ENCODE data around the gene GARIN5A. TPM values are rescaled to one million over a fixed set of nuclear protein-coding genes. Genes with fewer than 3 reads are reported as not detected.

Gene GARIN5A
- total and polyA plus RNA-seq, 9 of the 15 experiments (the other 6 are each of a cell fraction or from before 2014, with no cell fraction given), result 0.10 to 0.82 (median 0.23) TPM; not detected in 2

DNA sequence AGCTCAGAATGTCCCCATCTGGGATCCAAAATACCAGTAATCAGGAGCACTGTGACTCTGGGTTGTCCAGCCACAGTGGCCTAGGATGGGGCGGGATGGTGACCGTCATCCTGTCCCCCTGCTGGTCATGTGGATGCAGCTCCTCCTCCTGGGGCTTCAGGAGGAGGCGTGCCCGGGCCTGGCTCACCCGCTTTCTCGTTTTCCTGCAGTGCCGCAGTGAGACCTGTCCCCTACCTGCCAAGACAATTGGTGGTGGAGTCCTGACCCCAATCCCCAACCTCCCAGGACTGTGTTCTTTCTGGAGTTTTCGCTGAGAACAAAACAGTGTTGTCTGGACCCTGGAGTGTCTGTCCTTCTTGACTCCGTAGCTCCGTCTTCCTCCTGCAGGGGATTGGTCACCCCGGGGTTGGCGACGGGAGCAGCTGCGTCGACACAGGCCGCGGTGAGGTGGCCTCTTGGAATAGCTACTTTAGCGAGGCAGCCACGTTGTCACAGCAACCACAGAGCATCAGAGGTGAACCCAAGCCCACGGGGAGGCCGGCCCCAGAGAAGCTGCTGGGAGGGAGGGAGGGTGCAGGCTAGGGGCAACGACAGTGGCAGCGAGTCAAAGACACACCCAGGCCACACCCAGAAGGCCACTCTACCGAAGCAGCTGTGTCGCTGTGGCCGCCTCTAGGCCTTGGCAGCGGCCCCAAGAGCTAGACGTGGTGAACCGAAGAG lies 10.5 kb downstream of the GARIN5A start (continued):
- TF ChIP-seq, protein P1, sequence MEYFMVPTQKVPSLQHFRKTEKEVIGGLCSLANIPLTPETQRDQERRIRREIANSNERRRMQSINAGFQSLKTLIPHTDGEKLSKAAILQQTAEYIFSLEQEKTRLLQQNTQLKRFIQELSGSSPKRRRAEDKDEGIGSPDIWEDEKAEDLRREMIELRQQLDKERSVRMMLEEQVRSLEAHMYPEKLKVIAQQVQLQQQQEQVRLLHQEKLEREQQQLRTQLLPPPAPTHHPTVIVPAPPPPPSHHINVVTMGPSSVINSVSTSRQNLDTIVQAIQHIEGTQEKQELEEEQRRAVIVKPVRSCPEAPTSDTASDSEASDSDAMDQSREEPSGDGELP (CRISPR knock-in tag; IDR thresholded peaks at IDR 0.05; ENCODE audit: borderline replicate concordance), result peak; percentile 52; the same call in 1 of the 2 replicates
- no peak for TF ChIP-seq ZNF165 (CRISPR knock-in tag; IDR thresholded peaks at IDR 0.05; ENCODE audit: borderline replicate concordance)
- TF ChIP-seq HDAC6 (IDR thresholded peaks at IDR 0.05; ENCODE audit: low read depth, low read length), result no peak

- Histone ChIP-seq H3K27ac (ENCODE audit: extremely low read depth, low read depth, low read length) (no peak overlapping the region), H4K20me1 (replicated peaks; ENCODE audit: control insufficient read depth, insufficient read depth, low read length) (no peaks in the 10 kb centered on the region), H2AFZ (ENCODE audit: low read depth, low read length) (no peak overlapping the region), H3K9me1 (ENCODE audit: control insufficient read depth, insufficient read depth, low read length) (no peaks in the 10 kb centered on the region), H3K36me3 (ENCODE audit: control insufficient read depth, insufficient read depth, low read length) (no peaks in the 10 kb centered on the region), H3K4me1 (replicated peaks in 1 of 2; ENCODE audit: control insufficient read depth in 2 of 2, insufficient read depth in 2 of 2, low read length in 2 of 2) (peaks cover 12 to 42% of the 10 kb centered on the region in 2 experiments; a peak in 4 of 5 replicates), H3K9me3 (replicated peaks; ENCODE audit: control insufficient read depth, insufficient read depth, low read depth, low read length) (no peaks in the 10 kb centered on the region), H3K27me3 (ENCODE audit: control insufficient read depth in 2 of 2, insufficient read depth in 2 of 2, low read length in 2 of 2) (peaks cover 0 to 18% of the 10 kb centered on the region in 2 experiments; a peak in 2 of 5 replicates), H3K4me2 (ENCODE audit: insufficient read depth, low read length) (no peak overlapping the region), H3K9ac (ENCODE audit: insufficient read depth in 1 of 2, low read depth in 2 of 2, low read length in 2 of 2) (peak overlapping the region in 1 of 2 experiments; percentile 39; a peak in 1 of 4 replicates), H3K4me3 (no peak overlapping the region), H3K79me2 (ENCODE audit: control insufficient read depth, insufficient read depth, low read length) (no peaks in the 10 kb centered on the region)
- in situ Hi-C loops (cut with MboI) (loop anchor here (5.0 kb wide), 1 partner anchor 98 kb away; the partner anchor contains the start of gene NAPSA), intact Hi-C loops (cut with micrococcal nuclease) (no loop called here)
- no TSS peak for BruUV-seq (replicated peaks)
- TF ChIP-seq THRB (CRISPR knock-in tag; conservative IDR thresholded peaks at IDR 0.05) (no peak), FIP1L1 (IDR thresholded peaks at IDR 0.05; ENCODE audit: low read depth, low read length, poor library complexity, severe bottlenecking) (no peak), CAMTA2 (CRISPR knock-in tag; conservative IDR thresholded peaks at IDR 0.05) (no peak), ATF4 (CRISPR knock-in tag; IDR thresholded peaks at IDR 0.05) (no peak), ELK3 (CRISPR knock-in tag; IDR thresholded peaks at IDR 0.05) (no peak), POLR2H (tag; IDR thresholded peaks at IDR 0.05; ENCODE audit: low read depth) (no peak), BCOR (IDR thresholded peaks at IDR 0.05) (no peak)
- TF ChIP-seq, protein P2, sequence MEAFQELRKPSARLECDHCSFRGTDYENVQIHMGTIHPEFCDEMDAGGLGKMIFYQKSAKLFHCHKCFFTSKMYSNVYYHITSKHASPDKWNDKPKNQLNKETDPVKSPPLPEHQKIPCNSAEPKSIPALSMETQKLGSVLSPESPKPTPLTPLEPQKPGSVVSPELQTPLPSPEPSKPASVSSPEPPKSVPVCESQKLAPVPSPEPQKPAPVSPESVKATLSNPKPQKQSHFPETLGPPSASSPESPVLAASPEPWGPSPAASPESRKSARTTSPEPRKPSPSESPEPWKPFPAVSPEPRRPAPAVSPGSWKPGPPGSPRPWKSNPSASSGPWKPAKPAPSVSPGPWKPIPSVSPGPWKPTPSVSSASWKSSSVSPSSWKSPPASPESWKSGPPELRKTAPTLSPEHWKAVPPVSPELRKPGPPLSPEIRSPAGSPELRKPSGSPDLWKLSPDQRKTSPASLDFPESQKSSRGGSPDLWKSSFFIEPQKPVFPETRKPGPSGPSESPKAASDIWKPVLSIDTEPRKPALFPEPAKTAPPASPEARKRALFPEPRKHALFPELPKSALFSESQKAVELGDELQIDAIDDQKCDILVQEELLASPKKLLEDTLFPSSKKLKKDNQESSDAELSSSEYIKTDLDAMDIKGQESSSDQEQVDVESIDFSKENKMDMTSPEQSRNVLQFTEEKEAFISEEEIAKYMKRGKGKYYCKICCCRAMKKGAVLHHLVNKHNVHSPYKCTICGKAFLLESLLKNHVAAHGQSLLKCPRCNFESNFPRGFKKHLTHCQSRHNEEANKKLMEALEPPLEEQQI (IDR thresholded peaks at IDR 0.05), result no peak
- ChIA-PET POLR2A (no interaction called here), CTCF (ENCODE audit: low intra/inter-chr PET ratio) (no interaction called here)
- FAIRE-seq, result no peak
- no peak for DNase-seq (ENCODE audit: extremely low read depth in 1 of 4, low spot score in 3 of 4)
- 74% methylated on average over 5 of the region's 13 CpGs for WGBS (ENCODE audit: insufficient coverage, low coverage, missing lambda C conversion rate)
- no peak for ATAC-seq
Measured at GRCh38 chr19:50465000-50465399, 11.6 kb downstream of the GARIN5A start.
